ENCODE measurements around the gene OR5M8. TPM values are rescaled to one million over a fixed set of nuclear protein-coding genes. Genes with fewer than 3 reads are reported as not detected.

OR5M8 gene
- total RNA-seq, 1 experiment from 2014 or later = not detected

DNA sequence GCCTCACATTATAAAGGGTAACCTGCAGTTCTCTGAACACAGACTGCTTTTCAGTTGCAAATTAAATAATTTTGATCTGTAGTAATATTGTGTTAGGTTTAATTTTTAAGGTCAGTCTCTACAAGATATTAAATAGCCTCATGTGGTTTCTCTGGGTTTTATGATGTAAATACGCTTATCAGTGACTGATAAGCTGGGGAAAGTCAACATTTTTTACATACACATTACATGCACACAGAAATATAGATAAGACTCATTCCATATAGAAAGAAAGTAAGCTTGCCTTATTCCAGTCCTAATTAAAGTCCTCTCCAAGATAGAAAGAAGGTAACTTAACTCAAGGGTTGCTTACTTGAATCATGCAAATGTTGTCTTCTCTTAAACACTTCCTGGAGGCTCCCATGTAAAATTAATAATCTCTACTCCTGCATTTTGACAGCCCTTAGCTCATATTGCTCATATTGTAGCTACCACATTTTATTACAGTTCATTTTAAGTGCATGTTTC lies 16.4 kb downstream of the OR5M8 start:
- H3K9me3 Mint-ChIP-seq = peaks cover 6% of the 10 kb centered on the region
- no peak for ATAC-seq
- TF ChIP-seq ZNF219 (CRISPR knock-in tag; IDR thresholded peaks at IDR 0.05; ENCODE audit: borderline replicate concordance) (no peak), ZNF671 (CRISPR knock-in tag; IDR thresholded peaks at IDR 0.05) (no peak)
- H3K27ac Mint-ChIP-seq = no peak overlapping the region
- H3K4me1 Mint-ChIP-seq = no peaks in the 10 kb centered on the region
- ChIA-PET CTCF (no interaction called here), POLR2A (no interaction called here)
- DNase-seq (ENCODE audit: low spot score) = no peak
- H3K36me3 Mint-ChIP-seq = no peaks in the 10 kb centered on the region
- no peaks in the 10 kb centered on the region for H3K27me3 Mint-ChIP-seq (ENCODE audit: low read depth)
- H3K4me3 Mint-ChIP-seq = no peak overlapping the region

DNA sequence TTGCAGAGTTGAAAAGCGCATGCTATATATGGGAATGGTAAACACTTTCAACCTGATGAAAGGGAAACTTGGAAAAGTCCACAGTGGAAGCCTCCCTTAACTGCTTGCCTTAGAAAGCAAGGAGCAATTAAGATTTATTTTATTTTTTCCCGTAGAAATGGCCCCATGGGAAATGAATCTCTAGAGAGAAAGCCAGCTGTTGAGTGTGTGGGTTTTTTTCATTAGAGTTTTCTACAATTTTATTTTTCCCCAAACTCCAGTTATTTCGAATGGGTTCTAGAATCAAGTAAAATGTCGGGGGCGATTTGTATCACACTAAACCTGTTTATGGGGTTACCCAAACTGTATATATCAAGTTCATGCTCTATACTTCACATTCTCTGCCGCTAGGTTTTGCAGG lies 17.9 kb downstream of the OR5M8 start, which contains the start of gene OR5M3:
Gene OR5M3 (minus strand): TSS at position 101 of the 400 bp plus-strand sequence. CDS start 2,855 bp downstream, outside the sequence.
- ChIA-PET CTCF (no interaction called here), POLR2A (no interaction called here)
- no peak within 1 kb of the TSS for H3K4me3 Mint-ChIP-seq
- no peaks in the 10 kb centered on the region for H3K4me1 Mint-ChIP-seq
- H3K9me3 Mint-ChIP-seq = no peaks in the 10 kb centered on the region
- no peaks in the 10 kb centered on the region for H3K27me3 Mint-ChIP-seq (ENCODE audit: low read depth)
- ATAC-seq (no peak), DNase-seq (ENCODE audit: low spot score) (no peak)
- no peak within 1 kb of the TSS for H3K27ac Mint-ChIP-seq
- TF ChIP-seq NFATC4 (CRISPR knock-in tag; IDR thresholded peaks at IDR 0.05) = no peak
- no peak for TF ChIP-seq TEAD1 (CRISPR knock-in tag; IDR thresholded peaks at IDR 0.05)
- TF ChIP-seq, protein P1, sequence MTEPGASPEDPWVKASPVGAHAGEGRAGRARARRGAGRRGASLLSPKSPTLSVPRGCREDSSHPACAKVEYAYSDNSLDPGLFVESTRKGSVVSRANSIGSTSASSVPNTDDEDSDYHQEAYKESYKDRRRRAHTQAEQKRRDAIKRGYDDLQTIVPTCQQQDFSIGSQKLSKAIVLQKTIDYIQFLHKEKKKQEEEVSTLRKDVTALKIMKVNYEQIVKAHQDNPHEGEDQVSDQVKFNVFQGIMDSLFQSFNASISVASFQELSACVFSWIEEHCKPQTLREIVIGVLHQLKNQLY (CRISPR knock-in tag; IDR thresholded peaks at IDR 0.05) = no peak
- no peaks in the 10 kb centered on the region for H3K36me3 Mint-ChIP-seq

DNA sequence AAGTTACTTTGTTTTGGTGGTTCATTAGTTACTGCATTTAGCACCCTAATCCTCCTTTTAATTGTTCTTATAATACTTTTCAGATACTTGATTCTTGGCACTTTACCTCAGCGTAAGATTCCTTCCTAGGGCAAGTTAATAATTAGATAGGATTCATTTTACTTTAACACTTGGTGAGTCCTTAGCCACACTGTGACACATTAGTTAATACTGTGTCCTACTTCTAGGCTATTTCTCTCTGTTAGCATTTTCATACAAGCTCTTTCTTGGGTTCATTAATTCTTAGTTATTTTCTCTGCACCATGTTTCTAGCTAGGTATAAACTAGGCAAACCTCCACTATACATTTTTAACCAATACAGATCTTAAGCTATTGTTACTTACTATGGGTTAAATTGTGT lies 34.1 kb downstream of the OR5M8 start:
- no peaks in the 10 kb centered on the region for H3K36me3 Mint-ChIP-seq
- POLR2A ChIA-PET = no interaction called here

DNA sequence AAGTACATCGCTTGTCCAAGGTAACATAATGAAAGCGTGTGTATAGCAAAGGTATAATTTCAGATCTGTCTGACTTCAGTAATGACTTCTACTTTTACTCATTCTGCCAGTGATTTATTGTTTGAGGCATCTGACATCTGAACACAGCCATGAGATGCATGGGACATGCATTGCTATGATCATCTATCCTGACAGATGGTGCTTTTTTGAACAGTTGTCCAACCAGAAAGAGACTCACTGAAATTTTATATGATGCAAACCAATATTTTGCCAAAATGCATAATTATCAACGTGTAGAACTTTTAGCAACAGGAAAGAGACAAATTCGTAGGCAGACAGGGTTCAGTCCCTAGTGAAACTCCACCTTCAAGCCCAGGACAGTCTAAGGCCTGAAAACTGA lies 37.6 kb downstream of the OR5M8 start:
- POLR2A ChIA-PET = no interaction called here

More for the DNA sequence above, 34.1 kb downstream of the OR5M8 start:
- no peak overlapping the region for H3K27ac Mint-ChIP-seq
- no peak for DNase-seq (ENCODE audit: low spot score)
- H3K27me3 Mint-ChIP-seq (ENCODE audit: low read depth) = no peaks in the 10 kb centered on the region
- TF ChIP-seq ZBTB21 (CRISPR knock-in tag; IDR thresholded peaks at IDR 0.05; ENCODE audit: borderline replicate concordance) (no peak), NR1H2 (CRISPR knock-in tag; IDR thresholded peaks at IDR 0.05) (no peak), IRF2 (CRISPR knock-in tag; IDR thresholded peaks at IDR 0.05; ENCODE audit: borderline replicate concordance, low read depth) (no peak), GABPB1 (CRISPR knock-in tag; IDR thresholded peaks at IDR 0.05) (no peak), ZNF121 (CRISPR knock-in tag; IDR thresholded peaks at IDR 0.05) (no peak), ZNF263 (CRISPR knock-in tag; IDR thresholded peaks at IDR 0.05; ENCODE audit: low read depth) (no peak), ZNF219 (CRISPR knock-in tag; IDR thresholded peaks at IDR 0.05; ENCODE audit: borderline replicate concordance) (no peak), RORB (CRISPR knock-in tag; IDR thresholded peaks at IDR 0.05) (no peak), TEAD4 (CRISPR knock-in tag; IDR thresholded peaks at IDR 0.05) (no peak)
- TF ChIP-seq, protein P2, sequence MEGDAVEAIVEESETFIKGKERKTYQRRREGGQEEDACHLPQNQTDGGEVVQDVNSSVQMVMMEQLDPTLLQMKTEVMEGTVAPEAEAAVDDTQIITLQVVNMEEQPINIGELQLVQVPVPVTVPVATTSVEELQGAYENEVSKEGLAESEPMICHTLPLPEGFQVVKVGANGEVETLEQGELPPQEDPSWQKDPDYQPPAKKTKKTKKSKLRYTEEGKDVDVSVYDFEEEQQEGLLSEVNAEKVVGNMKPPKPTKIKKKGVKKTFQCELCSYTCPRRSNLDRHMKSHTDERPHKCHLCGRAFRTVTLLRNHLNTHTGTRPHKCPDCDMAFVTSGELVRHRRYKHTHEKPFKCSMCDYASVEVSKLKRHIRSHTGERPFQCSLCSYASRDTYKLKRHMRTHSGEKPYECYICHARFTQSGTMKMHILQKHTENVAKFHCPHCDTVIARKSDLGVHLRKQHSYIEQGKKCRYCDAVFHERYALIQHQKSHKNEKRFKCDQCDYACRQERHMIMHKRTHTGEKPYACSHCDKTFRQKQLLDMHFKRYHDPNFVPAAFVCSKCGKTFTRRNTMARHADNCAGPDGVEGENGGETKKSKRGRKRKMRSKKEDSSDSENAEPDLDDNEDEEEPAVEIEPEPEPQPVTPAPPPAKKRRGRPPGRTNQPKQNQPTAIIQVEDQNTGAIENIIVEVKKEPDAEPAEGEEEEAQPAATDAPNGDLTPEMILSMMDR (IDR thresholded peaks at IDR 0.05) = no peak
- peaks cover under 1% of the 10 kb centered on the region; the same call in 1 of the 2 replicates for H3K9me3 Mint-ChIP-seq
- peaks cover 30% of the 10 kb centered on the region for H3K4me1 Mint-ChIP-seq
- ATAC-seq = no peak
- CTCF ChIA-PET = no interaction called here
- H3K4me3 Mint-ChIP-seq = no peak overlapping the region

More for the DNA sequence above, 37.6 kb downstream of the OR5M8 start:
- CTCF ChIA-PET = no interaction called here
- no peaks in the 10 kb centered on the region for H3K36me3 Mint-ChIP-seq
- DNase-seq (ENCODE audit: low spot score) (no peak), ATAC-seq (no peak)
- TF ChIP-seq NR3C1 (CRISPR knock-in tag; conservative IDR thresholded peaks at IDR 0.05; ENCODE audit: low read depth) (no peak), CREM (CRISPR knock-in tag; IDR thresholded peaks at IDR 0.05) (no peak), TCF7 (CRISPR knock-in tag; IDR thresholded peaks at IDR 0.05; ENCODE audit: low read depth) (no peak), ZNF416 (CRISPR knock-in tag; IDR thresholded peaks at IDR 0.05) (no peak), OVOL2 (CRISPR knock-in tag; IDR thresholded peaks at IDR 0.05; ENCODE audit: borderline replicate concordance) (no peak)
- TF ChIP-seq, protein P3, sequence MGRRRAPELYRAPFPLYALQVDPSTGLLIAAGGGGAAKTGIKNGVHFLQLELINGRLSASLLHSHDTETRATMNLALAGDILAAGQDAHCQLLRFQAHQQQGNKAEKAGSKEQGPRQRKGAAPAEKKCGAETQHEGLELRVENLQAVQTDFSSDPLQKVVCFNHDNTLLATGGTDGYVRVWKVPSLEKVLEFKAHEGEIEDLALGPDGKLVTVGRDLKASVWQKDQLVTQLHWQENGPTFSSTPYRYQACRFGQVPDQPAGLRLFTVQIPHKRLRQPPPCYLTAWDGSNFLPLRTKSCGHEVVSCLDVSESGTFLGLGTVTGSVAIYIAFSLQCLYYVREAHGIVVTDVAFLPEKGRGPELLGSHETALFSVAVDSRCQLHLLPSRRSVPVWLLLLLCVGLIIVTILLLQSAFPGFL (CRISPR knock-in tag; IDR thresholded peaks at IDR 0.05; ENCODE audit: borderline replicate concordance) = no peak
- H3K27me3 Mint-ChIP-seq (ENCODE audit: low read depth) = no peaks in the 10 kb centered on the region
- no peak overlapping the region for H3K27ac Mint-ChIP-seq
- peaks cover 24% of the 10 kb centered on the region for H3K4me1 Mint-ChIP-seq
- no peak overlapping the region for H3K4me3 Mint-ChIP-seq
- peaks cover 8% of the 10 kb centered on the region for H3K9me3 Mint-ChIP-seq
